Mesothelial cell of epicardium (in vitro differentiated cells): ENCODE results near the gene PEX11B. TPM values are rescaled to one million over a fixed set of nuclear protein-coding genes. Genes with fewer than 3 reads are reported as not detected.

Source experiments
- DNase-seq, 2 experiments: peaks; one replicate each; pipeline ENCODE4 v3.0.0; 2021; ENCODE audit warnings: low spot score in 2 of 2; ENCODE audit not compliant: unreplicated experiment in 2 of 2
- H3K27ac Mint-ChIP-seq: 2 replicates; pipeline ENCODE4 v1.8.0; 2021; ENCODE audit warnings: mixed read lengths
- H3K27me3 Mint-ChIP-seq: 2 replicates; pipeline ENCODE4 v1.8.0; 2021; ENCODE audit warnings: low read depth, mixed read lengths
- H3K36me3 Mint-ChIP-seq: 2 replicates; pipeline ENCODE4 v1.8.0; 2021; ENCODE audit warnings: mixed read lengths
- H3K4me1 Mint-ChIP-seq: 2 replicates; pipeline ENCODE4 v1.8.0; 2021; ENCODE audit warnings: mixed read lengths
- H3K4me3 Mint-ChIP-seq: 2 replicates; pipeline ENCODE4 v1.8.0; 2021; ENCODE audit warnings: mild to moderate bottlenecking, moderate library complexity, mixed read lengths
- H3K9me3 Mint-ChIP-seq: 2 replicates; pipeline ENCODE4 v1.8.0; 2021; ENCODE audit warnings: mixed read lengths
- total RNA-seq: library from RNA; stranded (reverse); gene quantifications from 3 replicates; pipeline ENCODE4 v1.2.1, GENCODE V29; 2021
- TF ChIP-seq, protein P1 (sequence below): fragments of 200-600 bp; sonication (generic); IDR thresholded peaks from one replicate; pipeline ENCODE4 v1.5.0; 2021; ENCODE audit warnings: antibody characterized with exemption; ENCODE audit not compliant: unreplicated experiment

Gene PEX11B
- total RNA-seq, 1 donor from 2014 or later: 26.8 TPM

- Mint-ChIP-seq H3K4me1 (peaks cover 30% of the 10 kb centered on the region), H3K4me3 (no peak overlapping the region), H3K9me3 (no peaks in the 10 kb centered on the region), H3K36me3 (no peaks in the 10 kb centered on the region), H3K27me3 (peaks cover 13% of the 10 kb centered on the region), H3K27ac (no peak overlapping the region)
- TF ChIP-seq, protein P1, sequence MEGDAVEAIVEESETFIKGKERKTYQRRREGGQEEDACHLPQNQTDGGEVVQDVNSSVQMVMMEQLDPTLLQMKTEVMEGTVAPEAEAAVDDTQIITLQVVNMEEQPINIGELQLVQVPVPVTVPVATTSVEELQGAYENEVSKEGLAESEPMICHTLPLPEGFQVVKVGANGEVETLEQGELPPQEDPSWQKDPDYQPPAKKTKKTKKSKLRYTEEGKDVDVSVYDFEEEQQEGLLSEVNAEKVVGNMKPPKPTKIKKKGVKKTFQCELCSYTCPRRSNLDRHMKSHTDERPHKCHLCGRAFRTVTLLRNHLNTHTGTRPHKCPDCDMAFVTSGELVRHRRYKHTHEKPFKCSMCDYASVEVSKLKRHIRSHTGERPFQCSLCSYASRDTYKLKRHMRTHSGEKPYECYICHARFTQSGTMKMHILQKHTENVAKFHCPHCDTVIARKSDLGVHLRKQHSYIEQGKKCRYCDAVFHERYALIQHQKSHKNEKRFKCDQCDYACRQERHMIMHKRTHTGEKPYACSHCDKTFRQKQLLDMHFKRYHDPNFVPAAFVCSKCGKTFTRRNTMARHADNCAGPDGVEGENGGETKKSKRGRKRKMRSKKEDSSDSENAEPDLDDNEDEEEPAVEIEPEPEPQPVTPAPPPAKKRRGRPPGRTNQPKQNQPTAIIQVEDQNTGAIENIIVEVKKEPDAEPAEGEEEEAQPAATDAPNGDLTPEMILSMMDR: no peak
- DNase-seq: no peak
Measured at GRCh38 chr1:145889722-145890121, 28.8 kb downstream of the PEX11B start.

DNA sequence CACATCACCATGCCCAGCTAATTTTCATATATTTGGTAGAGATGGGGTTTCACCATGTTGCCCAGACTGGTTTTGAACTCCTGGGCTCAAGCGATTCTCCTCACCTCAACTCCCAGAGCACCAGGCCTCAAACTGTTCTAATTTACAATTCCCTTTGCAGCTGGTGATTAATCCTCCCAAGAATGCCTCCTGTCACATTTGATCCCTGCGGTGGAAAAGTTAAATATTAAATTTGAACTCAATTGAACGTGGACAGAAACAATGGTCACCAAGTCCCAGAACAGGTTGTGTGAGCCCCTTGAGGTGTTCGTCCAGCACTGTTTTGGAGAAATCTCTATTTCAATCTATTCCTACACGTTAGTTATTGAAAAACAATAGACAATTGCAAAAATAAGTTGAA is 30.9 kb downstream of the PEX11B start:
- TF ChIP-seq, protein P1: no peak
- H3K4me1 Mint-ChIP-seq: peaks cover 25% of the 10 kb centered on the region
- H3K36me3 Mint-ChIP-seq: no peaks in the 10 kb centered on the region
- H3K4me3 Mint-ChIP-seq: no peak overlapping the region
- H3K9me3 Mint-ChIP-seq: no peaks in the 10 kb centered on the region
- H3K27me3 Mint-ChIP-seq: peaks cover 31% of the 10 kb centered on the region
- no peak for DNase-seq
- H3K27ac Mint-ChIP-seq: no peak overlapping the region

DNA sequence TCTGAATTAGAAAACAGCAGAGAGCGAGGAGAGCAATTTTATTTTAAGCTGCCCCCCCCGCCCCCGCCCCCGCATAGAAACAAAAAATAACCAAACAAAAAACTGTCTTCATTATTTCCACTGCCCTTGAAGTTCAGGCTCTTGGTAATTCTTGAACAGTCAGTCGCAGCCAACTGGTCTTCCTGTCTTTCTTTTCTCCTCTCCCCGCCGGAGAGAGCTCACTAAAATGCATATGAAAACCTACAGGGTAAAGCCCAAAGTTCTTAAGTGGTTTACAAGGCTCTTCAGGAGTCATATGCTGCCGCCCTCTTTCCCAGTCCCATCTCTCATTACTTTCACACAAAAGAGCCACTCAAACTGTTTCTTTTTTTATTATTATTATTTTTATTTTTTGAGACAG is 31.7 kb downstream of the PEX11B start:
- Mint-ChIP-seq H3K27me3 (peaks cover 34% of the 10 kb centered on the region), H3K9me3 (no peaks in the 10 kb centered on the region), H3K27ac (no peak overlapping the region), H3K4me3 (peak overlapping the region; percentile 50), H3K4me1 (peaks cover 16% of the 10 kb centered on the region), H3K36me3 (no peaks in the 10 kb centered on the region)
- TF ChIP-seq, protein P1: no peak
- DNase-seq: no peak

DNA sequence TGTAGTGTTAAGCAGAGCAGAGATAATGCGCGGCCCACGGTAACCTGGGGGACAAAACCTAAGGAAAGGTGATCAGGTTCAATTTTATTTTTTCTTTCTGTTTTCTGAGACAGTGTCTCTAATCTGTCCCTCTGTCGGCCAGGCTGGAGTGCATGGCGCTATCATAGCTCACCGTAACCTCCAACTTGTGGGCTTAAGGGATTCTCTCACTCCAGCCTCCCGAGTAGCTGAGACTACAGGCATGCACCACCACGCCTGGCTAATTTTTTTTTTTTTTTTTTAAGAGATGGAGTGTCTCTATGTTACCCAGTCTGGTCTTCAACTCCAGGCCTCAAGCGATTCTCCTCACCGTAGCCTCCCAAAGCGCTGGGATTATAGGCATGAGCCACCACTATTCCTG is 32.1 kb downstream of the PEX11B start:
- Mint-ChIP-seq H3K9me3 (no peaks in the 10 kb centered on the region), H3K27ac (no peak overlapping the region), H3K4me3 (peak overlapping the region; percentile 80), H3K4me1 (peaks cover 15% of the 10 kb centered on the region), H3K27me3 (peaks cover 34% of the 10 kb centered on the region), H3K36me3 (no peaks in the 10 kb centered on the region)
- TF ChIP-seq, protein P1: no peak
- DNase-seq: no peak

- peaks cover 36% of the 10 kb centered on the region for H3K27me3 Mint-ChIP-seq
- H3K9me3 Mint-ChIP-seq: no peaks in the 10 kb centered on the region
- TF ChIP-seq, protein P1: no peak
- peaks cover 9% of the 10 kb centered on the region for H3K4me1 Mint-ChIP-seq
- no peaks in the 10 kb centered on the region for H3K36me3 Mint-ChIP-seq
- peak within 1 kb of the TSS; percentile 80 for H3K4me3 Mint-ChIP-seq
- no peak within 1 kb of the TSS for H3K27ac Mint-ChIP-seq
- DNase-seq: peak; percentile 50 to 79
Measured at GRCh38 chr1:145885738-145886287, 32.7 kb downstream of the PEX11B start, which contains the start of gene ANKRD35. Gene ANKRD35 (minus strand): TSS chr1:145885866. CDS start chr1:145885758, 108 bp downstream.
